ENCODE data around the gene SPATA33. TPM values are rescaled to one million over a fixed set of nuclear protein-coding genes. Genes with fewer than 3 reads are reported as not detected.
A peak's percentile ranks its signal among the peaks of the same experiment; 100 is the strongest.

Gene SPATA33
- total and polyA plus RNA-seq, 10 of the 15 experiments (the other 5 are each of a cell fraction or from before 2014, with no cell fraction given) = 1.1 to 15.8 (median 7.6) TPM

DNA sequence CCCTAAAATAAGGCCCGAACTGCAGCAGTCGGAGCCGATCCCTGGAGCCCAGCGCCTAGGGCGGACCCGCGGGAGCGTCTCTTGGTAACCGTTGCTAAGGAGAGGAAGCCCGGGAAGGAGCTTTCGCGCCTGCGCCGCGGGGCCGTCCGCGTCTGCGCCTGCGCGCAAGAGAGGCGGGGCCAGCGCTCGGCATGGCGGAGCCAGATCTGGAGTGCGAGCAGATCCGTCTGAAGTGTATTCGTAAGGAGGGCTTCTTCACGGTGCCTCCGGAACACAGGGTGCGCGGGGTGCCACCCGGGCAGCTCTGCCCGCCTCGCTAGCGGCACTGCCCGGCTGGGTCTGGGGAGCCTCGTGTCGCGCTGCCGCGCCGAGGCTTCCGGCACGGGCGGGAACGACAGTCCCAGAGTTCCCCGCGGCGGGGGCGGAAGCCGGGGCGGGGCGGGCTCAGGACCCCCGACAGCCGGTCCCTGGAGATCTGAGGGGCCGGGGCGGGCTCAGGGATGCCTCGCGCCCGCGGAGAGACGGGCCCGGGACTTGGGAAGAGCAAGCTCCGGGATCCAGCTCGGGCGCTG lies 29.0 kb downstream of the SPATA33 start, which contains the start of gene CDK10 (continued):
- TF ChIP-seq, protein P1, sequence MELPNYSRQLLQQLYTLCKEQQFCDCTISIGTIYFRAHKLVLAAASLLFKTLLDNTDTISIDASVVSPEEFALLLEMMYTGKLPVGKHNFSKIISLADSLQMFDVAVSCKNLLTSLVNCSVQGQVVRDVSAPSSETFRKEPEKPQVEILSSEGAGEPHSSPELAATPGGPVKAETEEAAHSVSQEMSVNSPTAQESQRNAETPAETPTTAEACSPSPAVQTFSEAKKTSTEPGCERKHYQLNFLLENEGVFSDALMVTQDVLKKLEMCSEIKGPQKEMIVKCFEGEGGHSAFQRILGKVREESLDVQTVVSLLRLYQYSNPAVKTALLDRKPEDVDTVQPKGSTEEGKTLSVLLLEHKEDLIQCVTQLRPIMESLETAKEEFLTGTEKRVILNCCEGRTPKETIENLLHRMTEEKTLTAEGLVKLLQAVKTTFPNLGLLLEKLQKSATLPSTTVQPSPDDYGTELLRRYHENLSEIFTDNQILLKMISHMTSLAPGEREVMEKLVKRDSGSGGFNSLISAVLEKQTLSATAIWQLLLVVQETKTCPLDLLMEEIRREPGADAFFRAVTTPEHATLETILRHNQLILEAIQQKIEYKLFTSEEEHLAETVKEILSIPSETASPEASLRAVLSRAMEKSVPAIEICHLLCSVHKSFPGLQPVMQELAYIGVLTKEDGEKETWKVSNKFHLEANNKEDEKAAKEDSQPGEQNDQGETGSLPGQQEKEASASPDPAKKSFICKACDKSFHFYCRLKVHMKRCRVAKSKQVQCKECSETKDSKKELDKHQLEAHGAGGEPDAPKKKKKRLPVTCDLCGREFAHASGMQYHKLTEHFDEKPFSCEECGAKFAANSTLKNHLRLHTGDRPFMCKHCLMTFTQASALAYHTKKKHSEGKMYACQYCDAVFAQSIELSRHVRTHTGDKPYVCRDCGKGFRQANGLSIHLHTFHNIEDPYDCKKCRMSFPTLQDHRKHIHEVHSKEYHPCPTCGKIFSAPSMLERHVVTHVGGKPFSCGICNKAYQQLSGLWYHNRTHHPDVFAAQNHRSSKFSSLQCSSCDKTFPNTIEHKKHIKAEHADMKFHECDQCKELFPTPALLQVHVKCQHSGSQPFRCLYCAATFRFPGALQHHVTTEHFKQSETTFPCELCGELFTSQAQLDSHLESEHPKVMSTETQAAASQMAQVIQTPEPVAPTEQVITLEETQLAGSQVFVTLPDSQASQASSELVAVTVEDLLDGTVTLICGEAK (IDR thresholded peaks at IDR 0.05; ENCODE audit: borderline replicate concordance) = peak; percentile 51; the same call in 1 of the 2 replicates
- TF ChIP-seq CHD2 (IDR thresholded peaks at IDR 0.05; ENCODE audit: borderline replicate concordance, low read depth, low read length) (no peak; the same call in 1 of the 2 replicates), NFXL1 (IDR thresholded peaks at IDR 0.05; ENCODE audit: borderline replicate concordance) (no peak), ZNF384 (IDR thresholded peaks at IDR 0.05; ENCODE audit: borderline replicate concordance, low read depth, low read length) (no peak), FOS (IDR thresholded peaks at IDR 0.05; ENCODE audit: borderline replicate concordance, extremely low read depth, insufficient read length) (no peak), BCL11A (IDR thresholded peaks at IDR 0.05; ENCODE audit: low read depth, low read length) (no peak), RB1 (IDR thresholded peaks at IDR 0.05; ENCODE audit: borderline replicate concordance) (peak; percentile 94; the same call in 1 of the 2 replicates), GATAD2B (conservative IDR thresholded peaks at IDR 0.05; ENCODE audit: low read depth) (peak; percentile 88), HDGF (IDR thresholded peaks at IDR 0.05) (no peak), EED (IDR thresholded peaks at IDR 0.05; ENCODE audit: low read depth) (no peak), CBX3 (IDR thresholded peaks at IDR 0.05; ENCODE audit: borderline replicate concordance, low read depth) (no peak), LARP7 (IDR thresholded peaks at IDR 0.05) (no peak), ESRRA (IDR thresholded peaks at IDR 0.05; ENCODE audit: low read length) (no peak), WRNIP1 (IDR thresholded peaks at IDR 0.05; ENCODE audit: borderline replicate concordance, low read depth, low read length) (no peak), SREBF2 (IDR thresholded peaks at IDR 0.05; ENCODE audit: low read length) (no peak), CHD4 (IDR thresholded peaks at IDR 0.05) (no peak), NR2F1 (conservative IDR thresholded peaks at IDR 0.05) (no peak), POLR2AphosphoS2 (IDR thresholded peaks at IDR 0.05; ENCODE audit: low read depth, low read length) (peak; percentile 84; the same call in 1 of the 2 replicates), YBX1 (IDR thresholded peaks at IDR 0.05) (no peak), RBBP5 (conservative IDR thresholded peaks at IDR 0.05) (no peak)
- TF ChIP-seq, protein P2, sequence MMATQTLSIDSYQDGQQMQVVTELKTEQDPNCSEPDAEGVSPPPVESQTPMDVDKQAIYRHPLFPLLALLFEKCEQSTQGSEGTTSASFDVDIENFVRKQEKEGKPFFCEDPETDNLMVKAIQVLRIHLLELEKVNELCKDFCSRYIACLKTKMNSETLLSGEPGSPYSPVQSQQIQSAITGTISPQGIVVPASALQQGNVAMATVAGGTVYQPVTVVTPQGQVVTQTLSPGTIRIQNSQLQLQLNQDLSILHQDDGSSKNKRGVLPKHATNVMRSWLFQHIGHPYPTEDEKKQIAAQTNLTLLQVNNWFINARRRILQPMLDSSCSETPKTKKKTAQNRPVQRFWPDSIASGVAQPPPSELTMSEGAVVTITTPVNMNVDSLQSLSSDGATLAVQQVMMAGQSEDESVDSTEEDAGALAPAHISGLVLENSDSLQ (IDR thresholded peaks at IDR 0.05) = no peak
- TF ChIP-seq, protein P3, sequence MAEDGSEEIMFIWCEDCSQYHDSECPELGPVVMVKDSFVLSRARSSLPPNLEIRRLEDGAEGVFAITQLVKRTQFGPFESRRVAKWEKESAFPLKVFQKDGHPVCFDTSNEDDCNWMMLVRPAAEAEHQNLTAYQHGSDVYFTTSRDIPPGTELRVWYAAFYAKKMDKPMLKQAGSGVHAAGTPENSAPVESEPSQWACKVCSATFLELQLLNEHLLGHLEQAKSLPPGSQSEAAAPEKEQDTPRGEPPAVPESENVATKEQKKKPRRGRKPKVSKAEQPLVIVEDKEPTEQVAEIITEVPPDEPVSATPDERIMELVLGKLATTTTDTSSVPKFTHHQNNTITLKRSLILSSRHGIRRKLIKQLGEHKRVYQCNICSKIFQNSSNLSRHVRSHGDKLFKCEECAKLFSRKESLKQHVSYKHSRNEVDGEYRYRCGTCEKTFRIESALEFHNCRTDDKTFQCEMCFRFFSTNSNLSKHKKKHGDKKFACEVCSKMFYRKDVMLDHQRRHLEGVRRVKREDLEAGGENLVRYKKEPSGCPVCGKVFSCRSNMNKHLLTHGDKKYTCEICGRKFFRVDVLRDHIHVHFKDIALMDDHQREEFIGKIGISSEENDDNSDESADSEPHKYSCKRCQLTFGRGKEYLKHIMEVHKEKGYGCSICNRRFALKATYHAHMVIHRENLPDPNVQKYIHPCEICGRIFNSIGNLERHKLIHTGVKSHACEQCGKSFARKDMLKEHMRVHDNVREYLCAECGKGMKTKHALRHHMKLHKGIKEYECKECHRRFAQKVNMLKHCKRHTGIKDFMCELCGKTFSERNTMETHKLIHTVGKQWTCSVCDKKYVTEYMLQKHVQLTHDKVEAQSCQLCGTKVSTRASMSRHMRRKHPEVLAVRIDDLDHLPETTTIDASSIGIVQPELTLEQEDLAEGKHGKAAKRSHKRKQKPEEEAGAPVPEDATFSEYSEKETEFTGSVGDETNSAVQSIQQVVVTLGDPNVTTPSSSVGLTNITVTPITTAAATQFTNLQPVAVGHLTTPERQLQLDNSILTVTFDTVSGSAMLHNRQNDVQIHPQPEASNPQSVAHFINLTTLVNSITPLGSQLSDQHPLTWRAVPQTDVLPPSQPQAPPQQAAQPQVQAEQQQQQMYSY (CRISPR knock-in tag; IDR thresholded peaks at IDR 0.05) = no peak
- TF ChIP-seq, protein P4, sequence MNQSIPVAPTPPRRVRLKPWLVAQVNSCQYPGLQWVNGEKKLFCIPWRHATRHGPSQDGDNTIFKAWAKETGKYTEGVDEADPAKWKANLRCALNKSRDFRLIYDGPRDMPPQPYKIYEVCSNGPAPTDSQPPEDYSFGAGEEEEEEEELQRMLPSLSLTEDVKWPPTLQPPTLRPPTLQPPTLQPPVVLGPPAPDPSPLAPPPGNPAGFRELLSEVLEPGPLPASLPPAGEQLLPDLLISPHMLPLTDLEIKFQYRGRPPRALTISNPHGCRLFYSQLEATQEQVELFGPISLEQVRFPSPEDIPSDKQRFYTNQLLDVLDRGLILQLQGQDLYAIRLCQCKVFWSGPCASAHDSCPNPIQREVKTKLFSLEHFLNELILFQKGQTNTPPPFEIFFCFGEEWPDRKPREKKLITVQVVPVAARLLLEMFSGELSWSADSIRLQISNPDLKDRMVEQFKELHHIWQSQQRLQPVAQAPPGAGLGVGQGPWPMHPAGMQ (IDR thresholded peaks at IDR 0.05; ENCODE audit: borderline replicate concordance) = no peak

Measured in GM12878 (cell line).